ENCODE data around the gene SPATS2. TPM values are rescaled to one million over a fixed set of nuclear protein-coding genes. Genes with fewer than 3 reads are reported as not detected.
"Not testable (repeated sequence)": the region's sequence is repeated elsewhere in the genome, so short reads cannot be mapped to it uniquely, and the experiment has no call there.

SPATS2 gene
- 23.0 and 30.2 TPM in 2 replicates for total RNA-seq

DNA sequence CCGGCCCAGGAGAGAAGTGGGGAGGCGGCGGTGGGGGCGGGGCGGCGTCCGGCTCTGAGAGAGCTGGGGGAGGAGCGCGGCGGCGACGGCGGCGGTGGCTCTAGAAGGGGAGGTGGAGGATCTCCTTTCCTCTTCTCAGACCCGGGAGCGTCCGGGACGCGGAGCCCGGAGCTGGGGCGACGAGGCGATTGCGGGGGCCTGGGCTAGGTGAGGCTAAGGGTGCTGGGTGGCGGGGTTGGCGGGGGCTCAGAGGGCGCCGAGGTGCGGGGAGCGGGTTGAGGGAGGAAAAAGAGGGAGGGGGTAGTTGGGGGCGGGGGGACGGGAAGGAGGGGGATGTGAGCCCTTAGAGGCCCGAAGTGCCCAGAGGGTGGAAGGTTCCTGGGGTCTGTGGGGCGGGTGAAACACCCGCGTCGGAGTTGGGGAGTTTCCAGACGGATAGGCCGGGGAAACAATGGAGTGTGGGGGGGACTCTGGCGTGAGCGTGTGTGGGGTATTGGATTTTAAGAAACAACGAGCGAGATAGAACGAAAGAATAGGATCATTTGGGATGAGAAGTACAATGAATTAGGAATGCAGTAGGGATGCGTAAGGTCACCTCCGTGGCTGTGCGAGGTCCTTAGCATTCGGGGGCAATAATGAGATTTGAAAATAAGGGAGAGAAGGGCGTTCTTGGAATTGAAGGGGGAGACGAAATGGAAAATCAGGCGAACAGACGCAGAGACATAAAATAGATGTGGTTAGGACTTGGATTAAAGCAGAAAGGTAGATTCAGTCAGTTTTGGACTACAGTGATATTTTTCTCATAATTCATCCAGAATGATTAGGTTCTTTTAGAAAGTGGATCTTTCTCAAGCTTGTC lies at the start of gene SPATS2:
Gene SPATS2, plus strand, starts transcription at position 82 of the 859 bp plus-strand sequence. CDS start 93,551 bp downstream, outside the sequence.
- DNase-seq = peak; percentile 63

DNA sequence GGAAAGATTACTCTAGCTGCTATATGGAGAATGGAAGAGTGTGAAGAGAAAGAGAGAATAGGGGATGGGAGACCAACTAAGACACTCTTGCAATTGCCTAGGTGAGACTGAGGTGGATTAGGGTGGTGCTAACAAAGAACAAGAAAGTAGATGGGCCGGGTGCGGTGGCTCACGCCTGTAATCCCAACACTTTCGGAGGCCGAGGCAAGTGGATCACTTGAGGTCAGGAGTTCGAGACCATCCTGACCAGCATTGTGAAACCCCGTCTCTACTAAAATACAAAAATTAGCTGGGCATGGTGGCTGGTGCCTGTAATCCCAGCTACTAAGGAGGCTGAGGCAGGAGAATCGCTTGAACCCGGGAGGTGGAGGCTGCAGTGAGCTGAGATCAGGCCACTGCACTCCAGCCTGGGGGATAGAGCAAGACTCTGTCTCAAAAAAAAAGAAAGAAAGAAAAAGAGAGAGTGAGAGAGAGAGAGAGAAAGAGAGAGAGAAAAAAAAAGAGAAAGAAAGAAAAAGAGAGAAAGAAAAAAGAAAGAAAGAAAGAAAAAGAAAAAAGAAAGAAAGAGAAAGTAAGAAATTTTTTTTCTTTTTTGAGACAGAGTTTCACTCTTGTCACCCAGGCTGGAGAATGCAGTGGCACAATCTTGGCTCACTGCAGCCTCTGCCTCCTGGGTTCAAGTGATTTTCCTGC lies 46.7 kb upstream of the SPATS2 start:
- not testable (repeated sequence) for DNase-seq

DNA sequence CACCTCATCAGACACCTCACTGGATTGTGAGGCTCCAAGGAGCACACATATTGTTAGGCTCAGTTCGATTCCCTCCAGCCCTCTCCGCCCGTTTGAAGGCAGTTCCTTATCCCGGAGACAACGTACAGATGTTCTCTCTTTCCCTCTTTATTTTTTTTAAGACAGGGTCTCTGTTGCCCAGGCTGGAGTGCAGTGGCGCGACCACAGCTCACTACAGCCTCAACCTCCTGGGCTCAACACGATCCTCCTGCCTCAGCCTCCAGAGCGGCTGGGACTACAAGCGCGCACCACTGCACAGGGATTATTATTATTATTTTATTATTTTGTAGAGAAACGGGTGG lies 44.9 kb upstream of the SPATS2 start:
- DNase-seq = no peak

DNA sequence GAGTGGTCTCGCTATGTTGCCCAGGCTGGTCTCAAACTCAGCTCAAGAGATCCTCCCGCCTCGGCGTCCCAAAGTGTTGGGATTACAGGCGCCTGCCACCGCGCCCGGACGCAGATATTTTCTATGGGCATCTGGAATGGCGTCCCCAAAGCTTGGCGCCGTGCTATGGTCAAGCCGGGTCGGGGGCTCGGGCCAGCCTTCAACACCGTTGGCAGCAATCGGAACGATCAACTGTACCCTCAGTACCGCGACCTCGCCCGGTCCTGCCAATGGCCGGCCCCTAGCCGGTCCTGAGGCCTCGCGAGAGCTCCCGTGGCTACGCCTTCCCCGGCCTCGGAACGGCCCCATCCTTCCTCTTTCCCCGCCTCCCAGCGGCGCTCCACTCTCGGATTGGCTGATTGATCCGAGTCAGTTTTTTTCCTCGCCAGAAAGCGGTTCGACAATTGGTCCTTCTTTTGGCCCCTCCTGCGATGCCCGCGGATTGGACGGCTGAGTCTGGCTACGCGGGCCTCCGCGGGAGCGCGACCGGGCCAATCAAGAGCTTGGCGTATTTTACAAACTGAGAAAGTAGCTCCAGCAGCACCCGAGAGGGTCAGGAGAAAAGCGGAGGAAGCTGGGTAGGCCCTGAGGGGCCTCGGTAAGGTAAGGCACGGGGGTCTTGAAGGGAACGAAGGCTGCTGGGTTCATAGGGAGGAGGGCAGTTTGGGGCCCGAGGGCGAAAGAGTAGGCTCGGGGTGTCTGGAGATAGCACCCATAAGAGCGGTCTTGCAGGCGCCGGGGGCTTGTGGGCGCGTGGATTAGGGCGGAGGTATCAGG lies 44.3 kb upstream of the SPATS2 start, which contains the start of gene TROAP:
Gene TROAP, plus strand, starts transcription at position 548 of the 816 bp plus-strand sequence. CDS start 354 bp downstream, outside the sequence.
- DNase-seq = peak; percentile 99

DNA sequence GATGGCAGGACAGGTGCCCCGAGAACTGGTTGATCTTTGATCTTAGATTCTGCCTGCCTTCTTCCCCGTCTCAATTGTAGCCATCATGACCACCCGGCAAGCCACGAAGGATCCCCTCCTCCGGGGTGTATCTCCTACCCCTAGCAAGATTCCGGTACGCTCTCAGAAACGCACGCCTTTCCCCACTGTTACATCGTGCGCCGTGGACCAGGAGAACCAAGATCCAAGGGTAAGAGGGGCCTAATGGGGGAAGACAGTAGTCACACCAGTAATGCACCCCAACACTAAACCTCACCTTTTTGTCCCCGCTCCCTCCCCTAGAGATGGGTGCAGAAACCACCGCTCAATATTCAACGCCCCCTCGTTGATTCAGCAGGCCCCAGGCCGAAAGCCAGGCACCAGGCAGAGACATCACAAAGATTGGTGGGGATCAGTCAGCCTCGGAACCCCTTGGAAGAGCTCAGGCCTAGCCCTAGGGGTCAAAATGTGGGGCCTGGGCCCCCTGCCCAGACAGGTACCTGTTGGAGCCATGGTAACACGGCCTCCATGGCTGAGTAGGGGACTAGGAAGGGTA lies 43.7 kb upstream of the SPATS2 start:
- DNase-seq = no peak

DNA sequence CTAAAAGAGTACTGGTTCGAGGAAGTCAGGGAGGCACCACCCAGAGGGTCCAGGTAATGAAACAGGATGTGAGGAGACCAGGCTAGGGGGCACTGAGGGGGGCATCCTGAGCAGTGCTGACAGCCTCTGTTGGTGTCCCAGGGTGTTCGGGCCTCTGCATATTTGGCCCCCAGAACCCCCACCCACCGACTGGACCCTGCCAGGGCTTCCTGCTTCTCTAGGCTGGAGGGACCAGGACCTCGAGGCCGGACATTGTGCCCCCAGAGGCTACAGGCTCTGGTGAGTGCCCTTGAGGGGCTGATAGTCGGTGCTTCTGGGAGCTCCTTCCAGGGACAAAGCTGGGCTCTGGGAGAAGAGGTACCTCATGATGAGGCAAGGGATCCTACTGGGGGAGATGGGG lies 41.7 kb upstream of the SPATS2 start:
- no peak for DNase-seq

DNA sequence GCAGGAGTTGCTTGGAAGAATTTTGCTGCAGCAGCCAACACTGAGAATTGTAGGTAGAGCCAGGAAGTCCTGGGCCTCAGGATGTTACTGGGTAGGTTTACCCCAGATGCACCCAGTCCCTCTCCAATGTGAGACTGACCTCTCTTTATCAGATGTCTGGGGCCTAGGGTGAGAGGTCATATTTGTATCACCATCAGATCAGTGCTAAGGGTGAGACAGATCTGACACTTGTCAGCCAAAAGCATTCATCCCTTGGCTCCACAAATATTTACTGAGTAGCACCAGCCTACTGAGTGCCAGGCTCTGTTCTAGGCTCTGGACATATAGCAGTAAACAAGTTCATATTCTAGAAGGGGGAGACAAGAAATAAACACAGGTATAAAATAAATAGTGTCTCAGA lies 39.9 kb upstream of the SPATS2 start:
- DNase-seq = no peak

DNA sequence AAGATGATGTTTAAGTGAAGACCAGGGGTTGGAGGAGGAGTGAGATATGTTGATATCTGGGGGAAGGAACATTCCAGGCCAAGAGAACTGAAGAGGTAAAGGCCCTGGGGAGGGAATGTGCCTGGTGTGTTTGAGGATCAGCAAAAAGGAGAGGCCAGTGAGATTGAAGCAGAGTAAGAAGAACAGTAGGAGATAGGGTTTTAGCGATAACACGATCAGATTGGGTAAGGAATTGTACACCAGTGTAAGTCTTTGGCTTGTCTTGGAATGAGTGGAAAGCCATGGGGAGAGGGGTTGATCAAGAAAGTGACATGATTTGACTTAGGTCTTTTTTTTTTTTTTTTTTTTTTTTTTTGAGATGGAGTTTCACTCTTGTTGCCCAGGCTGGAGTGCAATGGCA lies 39.4 kb upstream of the SPATS2 start:
- DNase-seq = no peak

DNA sequence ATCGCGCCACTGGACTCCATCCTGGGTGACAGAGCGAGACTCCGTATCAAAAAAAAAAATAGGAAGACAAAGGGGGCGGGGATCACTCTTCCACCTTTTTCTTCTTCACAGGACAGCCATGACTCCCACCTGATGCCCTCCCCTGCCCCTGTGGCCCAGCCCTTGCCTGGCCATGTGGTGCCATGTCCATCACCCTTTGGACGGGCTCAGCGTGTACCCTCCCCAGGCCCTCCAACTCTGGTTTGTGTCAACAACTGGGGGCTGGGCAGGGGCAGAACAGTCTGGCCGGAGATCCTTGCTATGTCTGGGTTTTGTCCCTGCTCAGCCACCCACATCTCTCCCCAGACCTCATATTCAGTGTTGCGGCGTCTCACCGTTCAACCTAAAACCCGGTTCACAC lies 38.4 kb upstream of the SPATS2 start:
- no peak for DNase-seq

DNA sequence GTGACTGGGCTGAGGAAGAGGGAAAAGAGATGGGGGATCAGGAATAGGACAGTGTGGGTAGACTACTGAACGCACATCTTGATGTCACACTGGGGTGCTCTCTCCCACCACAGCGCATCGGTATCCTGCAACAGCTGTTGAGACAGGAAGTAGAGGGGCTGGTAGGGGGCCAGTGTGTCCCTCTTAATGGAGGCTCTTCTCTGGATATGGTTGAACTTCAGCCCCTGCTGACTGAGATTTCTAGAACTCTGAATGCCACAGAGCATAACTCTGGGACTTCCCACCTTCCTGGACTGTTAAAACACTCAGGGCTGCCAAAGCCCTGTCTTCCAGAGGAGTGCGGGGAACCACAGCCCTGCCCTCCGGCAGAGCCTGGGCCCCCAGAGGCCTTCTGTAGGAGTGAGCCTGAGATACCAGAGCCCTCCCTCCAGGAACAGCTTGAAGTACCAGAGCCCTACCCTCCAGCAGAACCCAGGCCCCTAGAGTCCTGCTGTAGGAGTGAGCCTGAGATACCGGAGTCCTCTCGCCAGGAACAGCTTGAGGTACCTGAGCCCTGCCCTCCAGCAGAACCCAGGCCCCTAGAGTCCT lies 37.1 kb upstream of the SPATS2 start:
- DNase-seq = no peak

DNA sequence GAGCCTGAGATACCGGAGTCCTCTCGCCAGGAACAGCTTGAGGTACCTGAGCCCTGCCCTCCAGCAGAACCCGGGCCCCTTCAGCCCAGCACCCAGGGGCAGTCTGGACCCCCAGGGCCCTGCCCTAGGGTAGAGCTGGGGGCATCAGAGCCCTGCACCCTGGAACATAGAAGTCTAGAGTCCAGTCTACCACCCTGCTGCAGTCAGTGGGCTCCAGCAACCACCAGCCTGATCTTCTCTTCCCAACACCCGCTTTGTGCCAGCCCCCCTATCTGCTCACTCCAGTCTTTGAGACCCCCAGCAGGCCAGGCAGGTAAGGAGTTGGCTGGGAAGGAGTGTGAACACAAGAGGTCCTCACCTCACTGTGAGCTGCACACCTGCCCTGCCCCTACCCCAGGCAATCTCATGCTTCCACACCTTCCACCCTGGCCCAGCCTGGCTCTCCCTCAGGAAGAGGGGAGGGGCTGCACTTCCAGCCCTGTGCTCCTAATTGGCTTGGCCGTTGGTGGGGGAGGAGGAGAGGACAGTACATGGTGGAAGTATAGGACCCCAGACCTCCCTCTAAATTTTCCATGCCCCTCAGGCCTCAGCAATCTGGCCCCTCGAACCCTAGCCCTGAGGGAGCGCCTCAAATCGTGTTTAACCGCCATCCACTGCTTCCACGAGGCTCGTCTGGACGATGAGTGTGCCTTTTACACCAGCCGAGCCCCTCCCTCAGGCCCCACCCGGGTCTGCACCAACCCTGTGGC lies 36.5 kb upstream of the SPATS2 start:
- DNase-seq = no peak

DNA sequence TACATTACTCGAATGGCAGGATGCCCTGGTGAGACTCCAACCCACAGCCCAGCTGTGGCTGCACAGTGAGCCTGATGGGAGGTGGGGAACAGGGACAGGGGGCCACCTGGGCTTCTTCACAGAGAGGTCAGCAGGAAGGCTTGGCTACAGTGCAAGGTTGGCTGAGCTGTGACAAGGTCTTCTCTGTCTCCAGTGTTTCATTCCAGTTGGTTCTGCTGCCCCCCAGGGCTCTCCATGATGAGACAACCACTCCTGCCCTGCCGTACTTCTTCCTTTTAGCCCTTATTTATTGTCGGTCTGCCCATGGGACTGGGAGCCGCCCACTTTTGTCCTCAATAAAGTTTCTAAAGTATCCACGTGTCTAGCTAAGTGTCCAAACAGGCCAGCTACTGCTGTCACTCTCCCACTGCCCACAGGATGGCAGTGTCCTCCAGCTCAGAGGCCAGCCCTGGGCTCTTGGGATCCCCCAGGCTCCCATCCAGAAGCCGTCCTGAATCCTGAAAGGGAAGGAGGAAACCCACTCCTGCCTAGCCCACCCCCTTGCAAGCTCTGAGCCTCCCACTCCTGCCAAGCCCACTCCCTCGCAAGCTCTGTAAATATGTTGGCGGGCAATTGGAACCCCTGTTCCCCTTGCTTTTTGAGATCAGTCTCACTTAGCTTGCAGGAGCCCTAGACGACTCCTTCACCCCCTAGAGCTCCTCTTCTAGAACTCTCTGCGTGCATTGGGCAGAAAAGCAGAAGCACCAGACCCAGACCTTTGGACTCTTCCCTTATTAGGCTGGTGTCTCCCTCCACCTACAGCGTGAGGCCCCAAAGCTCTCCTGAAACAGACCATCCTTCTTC lies 35.7 kb upstream of the SPATS2 start:
- DNase-seq = peak; percentile 90

DNA sequence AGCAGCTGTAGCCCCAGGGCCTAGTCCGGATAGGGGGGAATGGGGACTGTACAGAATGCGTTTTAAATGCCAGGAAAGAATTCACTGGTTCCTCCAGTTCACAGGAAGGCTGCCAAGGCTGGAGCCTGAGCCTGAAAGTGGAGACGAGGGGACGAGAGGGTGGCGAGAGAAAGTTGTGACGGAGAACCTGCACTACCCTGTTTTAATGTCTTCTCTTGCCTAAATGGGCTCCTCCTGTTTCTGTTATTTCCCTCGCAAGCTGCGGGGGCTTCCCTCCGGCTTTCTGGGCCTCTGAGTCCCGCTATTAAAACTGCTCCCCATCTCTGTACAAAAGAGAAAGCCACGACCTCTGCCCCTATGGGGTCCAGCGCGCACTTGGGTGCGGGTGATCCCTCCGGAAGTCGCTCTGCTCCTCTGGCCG lies 34.8 kb upstream of the SPATS2 start:
- DNase-seq = no peak

DNA sequence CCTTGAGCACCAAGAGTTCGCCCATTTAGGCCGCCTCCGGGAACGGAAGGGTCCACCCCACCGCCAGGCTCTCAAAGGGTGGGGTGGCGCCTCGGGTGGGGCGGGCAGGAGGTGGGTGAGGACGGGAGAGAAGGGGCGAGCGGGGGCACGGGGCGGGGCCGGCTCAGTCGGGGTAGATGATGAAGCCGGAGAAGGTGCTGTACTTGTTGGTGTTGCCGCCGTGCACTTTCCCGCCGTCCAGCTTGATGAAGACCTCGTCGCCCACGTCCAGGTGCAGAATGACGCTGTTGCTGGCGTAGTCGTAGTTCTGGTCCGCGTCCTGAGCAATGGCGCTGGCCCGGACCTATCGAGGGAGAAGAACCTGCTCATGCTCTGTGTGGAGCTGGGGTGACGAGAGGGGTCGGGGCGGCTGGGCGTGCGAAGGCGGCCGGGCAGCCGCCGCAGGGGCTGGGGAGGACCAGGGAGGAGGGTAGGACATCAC lies 34.3 kb upstream of the SPATS2 start:
- peak; percentile 12 for DNase-seq

DNA sequence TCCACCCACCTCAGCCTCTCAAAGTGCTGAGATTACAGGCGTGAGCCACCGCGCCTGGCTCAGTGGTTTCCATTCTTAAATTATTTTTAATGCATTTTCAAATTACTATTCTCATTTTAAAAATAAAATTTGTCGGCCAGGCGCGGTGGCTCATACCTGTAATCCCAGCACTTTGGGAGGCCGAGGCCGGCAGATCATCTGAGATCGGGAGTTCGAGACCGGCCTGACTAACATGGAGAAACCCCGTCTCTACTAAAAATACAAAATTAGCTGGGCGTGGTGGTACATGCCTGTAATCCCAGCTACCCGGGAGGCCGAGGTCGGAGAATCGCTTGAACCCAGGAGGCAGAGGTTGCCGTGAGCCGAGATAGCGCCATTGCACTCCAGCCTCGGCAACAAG lies 33.5 kb upstream of the SPATS2 start:
- not testable (repeated sequence) for DNase-seq

DNA sequence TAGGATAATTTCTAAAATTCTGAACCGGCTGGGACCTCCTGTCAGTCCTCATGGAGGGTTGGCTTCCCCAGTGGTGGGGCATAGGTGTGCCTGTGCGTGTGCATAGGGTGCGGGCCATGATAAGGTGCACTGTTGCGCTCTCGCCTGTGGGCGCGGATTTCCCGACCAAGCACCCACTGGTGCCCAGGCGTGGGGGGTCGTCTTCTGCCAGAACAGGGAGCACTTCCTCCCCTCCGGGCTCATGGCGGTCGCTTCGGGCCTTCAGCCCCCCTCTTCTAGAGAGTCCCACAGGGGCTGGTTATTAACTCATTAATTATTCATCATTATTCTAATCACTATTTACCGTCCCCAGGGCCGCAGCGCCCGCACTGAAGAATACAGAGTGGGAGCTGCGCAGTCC lies 33.0 kb upstream of the SPATS2 start:
- no peak for DNase-seq

DNA sequence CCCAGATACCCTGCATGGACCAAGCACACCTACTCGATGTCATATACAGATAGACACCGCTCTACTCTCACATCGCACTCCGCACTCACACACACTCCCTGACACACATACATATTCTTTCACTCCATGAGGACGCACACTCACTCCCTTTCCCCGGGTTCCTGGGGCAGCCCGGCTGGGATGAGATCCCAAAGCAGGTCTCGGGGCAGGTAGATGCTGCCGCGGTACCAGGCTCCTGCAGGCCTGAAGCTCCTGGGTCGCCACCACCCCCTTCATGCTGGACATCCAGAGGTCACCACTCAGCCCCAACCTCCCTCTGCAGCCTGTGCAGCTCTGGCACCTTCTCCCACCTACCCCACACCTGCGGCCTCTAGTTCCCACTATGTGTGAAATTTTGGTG lies 32.6 kb upstream of the SPATS2 start:
- no peak for DNase-seq

DNA sequence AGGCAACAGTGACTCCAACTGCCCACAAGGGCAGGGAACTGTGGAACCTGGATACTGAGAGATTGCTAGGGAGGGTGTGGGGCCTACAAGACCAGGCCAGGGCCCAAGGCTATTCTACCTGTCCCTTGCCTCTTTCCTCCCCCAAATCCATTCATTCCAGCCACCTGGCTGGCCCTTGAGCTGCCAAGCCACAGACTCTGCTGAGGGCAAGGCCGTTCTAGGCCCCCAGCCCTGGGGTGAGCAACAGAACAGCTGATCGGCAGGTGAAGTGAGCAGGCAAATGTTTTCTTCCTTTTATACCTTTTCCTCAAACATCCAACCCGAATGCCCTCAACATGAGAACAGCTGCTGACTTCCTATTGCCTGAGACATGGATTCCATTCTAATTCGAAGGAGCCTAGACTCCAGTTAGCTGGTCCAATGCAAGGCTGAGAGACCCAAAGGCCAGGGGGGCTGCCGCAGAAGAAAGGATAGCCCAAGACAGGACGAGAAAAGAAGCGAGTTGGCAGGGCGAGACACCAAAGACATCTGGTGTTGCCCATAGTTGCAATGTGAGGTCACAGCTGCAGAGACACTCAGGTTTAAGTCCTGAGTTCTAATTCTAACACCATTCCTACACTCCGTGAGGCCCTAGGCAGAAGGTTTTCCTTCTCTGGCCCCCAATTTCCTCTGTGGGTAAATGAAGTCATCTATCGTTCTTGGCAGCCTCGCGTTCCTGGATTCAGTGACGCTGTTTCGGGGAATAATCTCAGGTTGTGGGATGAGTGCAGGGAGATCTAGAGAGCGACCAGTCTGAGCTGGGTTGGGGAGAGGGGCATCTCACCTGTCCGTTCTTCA lies 31.9 kb upstream of the SPATS2 start:
- DNase-seq = no peak

DNA sequence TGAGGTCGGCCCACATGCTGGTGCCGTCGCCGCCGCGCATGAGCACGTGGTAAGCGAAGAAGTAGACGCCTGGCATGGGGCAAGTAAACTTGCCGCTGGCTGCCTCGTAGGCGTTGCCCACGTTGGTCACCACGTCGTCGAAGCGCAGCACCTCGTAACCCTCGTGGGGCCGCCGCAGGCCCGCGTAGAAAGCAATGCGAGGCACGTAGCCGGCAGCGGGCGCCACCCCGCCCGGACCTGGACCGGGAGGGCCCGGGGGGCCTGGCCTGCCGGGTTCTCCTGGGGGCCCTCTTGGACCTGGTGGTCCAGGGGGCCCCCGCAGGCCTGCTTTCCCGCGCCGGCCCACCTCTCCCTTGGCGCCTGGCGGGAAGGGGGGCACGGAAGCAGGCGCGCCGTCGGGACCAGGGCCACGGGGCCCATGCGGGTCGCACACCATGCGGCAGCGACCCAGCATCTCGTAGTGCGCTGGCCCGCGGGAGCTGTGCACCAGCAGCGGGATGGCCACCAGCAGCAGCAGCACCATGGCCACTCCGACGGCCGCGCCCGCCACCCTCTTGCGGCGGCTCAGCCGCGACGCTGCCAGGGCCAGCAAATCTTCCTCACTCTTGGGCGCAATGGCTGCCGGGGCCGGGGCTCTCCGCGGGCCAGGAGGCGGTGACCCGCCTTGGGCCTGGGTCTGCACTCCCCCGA lies 31.2 kb upstream of the SPATS2 start:
- DNase-seq = no peak
